Small intestine (tissue), 7 donors: ENCODE results near the gene PHF12. TPM values are rescaled to one million over a fixed set of nuclear protein-coding genes. Genes with fewer than 3 reads are reported as not detected.

ENCODE experiments used
- DNase-seq, 2 donors: peaks; one replicate each; pipeline versions ENCODE4 v3.0.0 to v3.0.0-alpha.2; 2013
- FAIRE-seq: peaks from 2 replicates; lab custom pipeline; 2012; peaks lifted over from hg19 to GRCh38; lab: Jason Lieb, UNC
- H3K27ac ChIP-seq, 3 donors: one replicate each; pipeline ENCODE4 v1.5.1; 2013; ENCODE audit warnings: low read length in 2 of 3, mild to moderate bottlenecking in 2 of 3, control low read depth in 1 of 3, inconsistent platforms in 1 of 3, low read depth in 1 of 3, moderate library complexity in 1 of 3
- H3K27me3 ChIP-seq, 3 donors: one replicate each; pipeline ENCODE4 v1.6.1; 2013; ENCODE audit warnings: low read length in 3 of 3, inconsistent platforms in 1 of 3; ENCODE audit not compliant: control insufficient read depth in 3 of 3, insufficient read depth in 3 of 3
- H3K36me3 ChIP-seq, 3 donors: one replicate each; pipeline ENCODE4 v1.6.1; 2013; ENCODE audit warnings: low read length in 3 of 3, inconsistent platforms in 1 of 3, low read depth in 1 of 3, mild to moderate bottlenecking in 1 of 3, moderate library complexity in 1 of 3; ENCODE audit not compliant: control insufficient read depth in 3 of 3, insufficient read depth in 2 of 3
- H3K4me1 ChIP-seq, 3 donors: one replicate each; pipeline ENCODE4 v1.6.1; 2013; ENCODE audit warnings: low read length in 2 of 3, inconsistent platforms in 1 of 3, low read depth in 1 of 3, mild to moderate bottlenecking in 1 of 3, moderate library complexity in 1 of 3; ENCODE audit not compliant: control insufficient read depth in 3 of 3, insufficient read depth in 2 of 3
- H3K4me3 ChIP-seq, 3 donors: one replicate each; pipeline ENCODE4 v1.5.1; 2013; ENCODE audit warnings: low read length in 3 of 3, control low read depth in 1 of 3, inconsistent platforms in 1 of 3, low read depth in 1 of 3, mild to moderate bottlenecking in 1 of 3, moderate library complexity in 1 of 3
- H3K9me3 ChIP-seq, 2 donors: one replicate each; pipeline ENCODE4 v1.6.1; 2013; ENCODE audit warnings: low read depth in 1 of 2, low read length in 1 of 2; ENCODE audit not compliant: control insufficient read depth in 2 of 2, insufficient read depth in 1 of 2
- WGBS, 3 donors: extraction: QIAGEN DNeasy Blood & Tissue Kit; methylation state at CpG; one replicate each; pipeline ENCODE4 v1.1.7; 2013; 5-methylcytosine and 5-hydroxymethylcytosine counted together
- polyA plus RNA-seq, 4 donors: library from polyadenylated mRNA; stranded (reverse) in 3 of 4; unstranded in 1 of 4; fragments of 200-250 nt in 3 of 4; fragments of 120-200 nt in 1 of 4; gene quantifications; one replicate each; pipeline versions ENCODE4 v1.2.1 to v1.2.3, GENCODE V29; 2013
- donor health status: healthy with polysubstance abuse.
- donor health status: control.
- donor health status: control.
- donor health status: Bipolar disorder and iron deficiency.
- donor health status: healthy.

Gene PHF12
- polyA plus RNA-seq, 4 donors = 6.5 to 26.1 (median 15.1) TPM

DNA sequence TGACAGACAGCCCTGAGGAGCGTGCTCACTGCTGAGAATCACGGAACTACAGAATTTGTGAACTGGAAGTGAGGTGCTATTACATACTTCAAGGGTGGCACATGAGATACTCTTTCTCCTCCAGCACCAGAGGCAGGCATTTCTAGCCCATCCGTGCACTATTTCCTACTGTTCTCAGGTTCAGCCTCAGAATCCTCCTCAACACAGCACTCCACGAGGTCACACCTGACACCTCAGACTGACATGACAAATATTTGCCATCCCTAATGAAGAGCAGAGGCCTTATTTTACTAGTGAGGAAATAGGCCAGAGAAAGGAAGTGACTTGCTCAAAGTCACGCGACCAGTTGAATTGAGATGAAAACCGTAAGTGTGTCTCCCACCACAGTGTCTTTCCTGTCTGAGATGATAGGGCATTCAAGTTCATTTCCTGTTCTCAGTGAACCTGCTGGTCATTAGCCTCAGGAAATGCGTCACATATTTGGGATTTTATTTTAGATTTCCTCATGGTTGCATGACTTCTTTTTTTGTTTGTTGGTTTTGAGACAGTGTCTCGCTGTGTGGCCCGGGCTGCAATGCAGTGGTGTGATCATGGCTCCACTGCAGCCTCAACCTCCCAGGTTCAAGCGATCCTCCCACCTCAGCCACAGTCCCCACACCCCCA, 30.9 kb upstream of the PHF12 start:
- FAIRE-seq (no peak), DNase-seq (peak in 1 of 2 donors; percentile 61)
- Histone ChIP-seq H3K9me3 (no peaks in the 10 kb centered on the region), H3K27ac (peak overlapping the region; percentile 22 to 74 (median 46)), H3K36me3 (no peaks in the 10 kb centered on the region), H3K4me1 (peaks cover 0 to 13% (median 0%) of the 10 kb centered on the region in 3 donors), H3K4me3 (no peak overlapping the region), H3K27me3 (peaks cover 0 to 26% (median 6%) of the 10 kb centered on the region in 3 donors)
- 63 to 85% (median 72%) methylated on average over 11 of the region's 11 CpGs for WGBS, 3 donors

GRCh38 chr17:28978356-28978964, 27.1 kb upstream of the PHF12 start:
- DNase-seq (no peak), FAIRE-seq (no peak)
- H3K9me3 ChIP-seq = no peaks in the 10 kb centered on the region
- peaks cover 0 to 7% (median 5%) of the 10 kb centered on the region in 3 donors for H3K4me1 ChIP-seq
- WGBS, 3 donors = 88 to 91% (median 90%) methylated on average over 2 of the region's 2 CpGs
- H3K27me3 ChIP-seq = peaks cover 0 to 10% (median 0%) of the 10 kb centered on the region in 3 donors
- no peak overlapping the region for H3K27ac ChIP-seq
- H3K36me3 ChIP-seq = no peaks in the 10 kb centered on the region
- H3K4me3 ChIP-seq = no peak overlapping the region

- Histone ChIP-seq H3K27ac (no peak overlapping the region), H3K4me1 (peaks cover 0 to 7% (median 5%) of the 10 kb centered on the region in 3 donors), H3K4me3 (no peak overlapping the region), H3K27me3 (peaks cover 0 to 10% (median 0%) of the 10 kb centered on the region in 3 donors), H3K36me3 (no peaks in the 10 kb centered on the region), H3K9me3 (no peaks in the 10 kb centered on the region)
- FAIRE-seq = no peak
- no peak for DNase-seq
- 56 to 74% (median 73%) methylated on average over 8 of the region's 8 CpGs for WGBS, 3 donors
Observed at GRCh38 chr17:28977659-28978355, 26.5 kb upstream of the PHF12 start.

GRCh38 chr17:28975646-28976045, 24.3 kb upstream of the PHF12 start:
- H3K9me3 ChIP-seq = no peaks in the 10 kb centered on the region
- no peak overlapping the region for H3K27ac ChIP-seq
- WGBS, 3 donors = 62 to 72% (median 65%) methylated on average over 5 of the region's 5 CpGs
- H3K4me3 ChIP-seq = no peak overlapping the region
- no peaks in the 10 kb centered on the region for H3K36me3 ChIP-seq
- peaks cover 0 to 7% (median 5%) of the 10 kb centered on the region in 3 donors for H3K4me1 ChIP-seq
- H3K27me3 ChIP-seq = peaks cover 0 to 14% (median 0%) of the 10 kb centered on the region in 3 donors
- DNase-seq = no peak
- FAIRE-seq = no peak

- H3K36me3 ChIP-seq = no peaks in the 10 kb centered on the region
- FAIRE-seq = no peak
- no peaks in the 10 kb centered on the region for H3K9me3 ChIP-seq
- peaks cover 0 to 14% (median 0%) of the 10 kb centered on the region in 3 donors for H3K27me3 ChIP-seq
- H3K4me3 ChIP-seq = no peak overlapping the region
- 14 to 69% (median 42%) methylated on average over 2 of the region's 2 CpGs for WGBS, 3 donors
- H3K4me1 ChIP-seq = peaks cover 0 to 7% (median 5%) of the 10 kb centered on the region in 3 donors
- DNase-seq = peak in 1 of 2 donors; percentile 64
- H3K27ac ChIP-seq = no peak overlapping the region
Observed at GRCh38 chr17:28975031-28975430, 23.7 kb upstream of the PHF12 start.

DNA sequence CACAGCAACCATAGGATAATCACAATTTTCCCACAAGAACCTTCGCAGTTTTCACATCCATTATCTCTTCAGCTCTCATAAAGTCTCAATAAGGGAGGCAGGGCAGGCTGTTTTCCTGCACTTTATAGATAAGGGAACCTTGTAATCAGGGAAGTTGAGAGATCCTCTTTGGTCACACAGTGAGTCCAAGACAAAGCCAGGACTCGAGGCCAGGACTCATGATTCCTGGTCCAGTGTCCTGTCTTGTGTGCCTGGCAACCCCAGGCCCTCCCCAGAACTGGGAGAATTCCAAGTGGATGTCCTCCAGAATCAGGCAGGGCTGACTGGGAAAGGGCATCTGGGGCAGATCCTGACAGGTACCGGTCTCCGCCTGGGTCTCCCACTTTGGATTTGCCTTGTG, 23.1 kb upstream of the PHF12 start:
- WGBS, 3 donors = 53 to 72% (median 56%) methylated on average over 4 of the region's 4 CpGs
- no peaks in the 10 kb centered on the region for H3K36me3 ChIP-seq
- peaks cover 0 to 19% (median 0%) of the 10 kb centered on the region in 3 donors for H3K27me3 ChIP-seq
- no peak for FAIRE-seq
- DNase-seq = peak in 1 of 2 donors; percentile 57
- no peaks in the 10 kb centered on the region for H3K9me3 ChIP-seq
- H3K4me1 ChIP-seq = peaks cover 0 to 7% (median 5%) of the 10 kb centered on the region in 3 donors
- H3K4me3 ChIP-seq = no peak overlapping the region
- no peak overlapping the region for H3K27ac ChIP-seq

GRCh38 chr17:28973425-28973824, 22.1 kb upstream of the PHF12 start:
- Histone ChIP-seq H3K27ac (no peak overlapping the region), H3K27me3 (peaks cover 0 to 21% (median 0%) of the 10 kb centered on the region in 3 donors), H3K9me3 (no peaks in the 10 kb centered on the region), H3K4me1 (peaks cover 0 to 10% (median 5%) of the 10 kb centered on the region in 3 donors), H3K36me3 (no peaks in the 10 kb centered on the region), H3K4me3 (no peak overlapping the region)
- 64 to 80% (median 70%) methylated on average over 2 of the region's 2 CpGs for WGBS, 3 donors
- DNase-seq (no peak), FAIRE-seq (no peak)

DNA sequence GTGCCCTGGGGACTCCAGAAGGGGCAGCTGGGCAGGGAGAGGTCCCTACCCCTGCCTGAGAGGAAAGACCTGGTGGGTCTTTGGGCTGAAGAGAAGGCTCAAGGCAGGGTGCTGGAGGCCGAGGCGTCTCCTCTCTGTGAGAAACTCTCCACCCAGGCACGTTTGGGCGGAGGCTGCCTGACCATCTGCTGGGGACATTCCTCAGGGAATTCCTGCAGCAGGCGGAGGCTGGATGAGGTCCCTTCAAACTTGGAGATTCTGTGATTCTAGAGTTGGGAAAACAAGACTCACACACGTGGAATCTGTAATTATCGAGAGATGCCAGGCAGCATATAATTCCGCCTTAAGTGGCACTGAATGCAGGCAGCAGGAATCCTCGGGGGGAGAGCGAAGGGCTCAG, 21.1 kb upstream of the PHF12 start:
- 75 to 86% (median 83%) methylated on average over 10 of the region's 10 CpGs for WGBS, 3 donors
- H3K36me3 ChIP-seq = no peaks in the 10 kb centered on the region
- no peaks in the 10 kb centered on the region for H3K9me3 ChIP-seq

More for the DNA sequence above, 21.1 kb upstream of the PHF12 start:
- H3K4me3 ChIP-seq = no peak overlapping the region
- peaks cover 0 to 14% (median 0%) of the 10 kb centered on the region in 3 donors for H3K27me3 ChIP-seq
- H3K4me1 ChIP-seq = peaks cover 0 to 17% (median 5%) of the 10 kb centered on the region in 3 donors
- no peak overlapping the region for H3K27ac ChIP-seq
- no peak for FAIRE-seq
- DNase-seq = no peak
